Spleen (tissue), 11 donors: ENCODE data around the gene ABCD3. TPM values are rescaled to one million over a fixed set of nuclear protein-coding genes. Genes with fewer than 3 reads are reported as not detected.

Experiments used
- DNase-seq: peaks from one replicate; pipeline ENCODE4 v3.0.0-alpha.2; 2020
- H3K27ac ChIP-seq, 8 donors: fragments of 200-600 bp; sonication (generic) in 7 of 8; 1 replicate in 4 of 8; 2 replicates in 4 of 8; pipeline versions ENCODE4 v1.5.0 to v1.8.0; 2016 to 2021; ENCODE audit warnings: inconsistent platforms in 4 of 8, mild to moderate bottlenecking in 4 of 8, moderate library complexity in 1 of 8
- H3K27me3 ChIP-seq, 7 donors: fragments of 200-600 bp; sonication (generic) in 6 of 7; replicated peaks in 1 of 7; 1 replicate in 4 of 7; 2 replicates in 3 of 7; pipeline versions ENCODE4 v1.5.0 to v1.8.0; 2016 to 2021; ENCODE audit warnings: inconsistent platforms in 3 of 7, mild to moderate bottlenecking in 1 of 7
- H3K36me3 ChIP-seq, 6 donors: fragments of 200-600 bp; sonication (generic) in 5 of 6; 1 replicate in 4 of 6; 2 replicates in 2 of 6; pipeline versions ENCODE4 v1.5.0 to v1.8.0; 2016 to 2021; ENCODE audit warnings: inconsistent platforms in 2 of 6
- H3K4me1 ChIP-seq, 6 donors: fragments of 200-600 bp; sonication (generic) in 5 of 6; 1 replicate in 3 of 6; 2 replicates in 3 of 6; pipeline versions ENCODE4 v1.5.0 to v1.8.0; 2016 to 2021; ENCODE audit warnings: inconsistent platforms in 3 of 6
- H3K4me3 ChIP-seq, 8 donors: fragments of 200-600 bp; sonication (generic) in 7 of 8; 1 replicate in 4 of 8; 2 replicates in 4 of 8; pipeline versions ENCODE4 v1.5.0 to v1.8.0; 2016 to 2021; ENCODE audit warnings: inconsistent platforms in 4 of 8, mild to moderate bottlenecking in 4 of 8, moderate library complexity in 2 of 8
- H3K9me3 ChIP-seq, 8 donors: fragments of 200-600 bp; sonication (generic) in 7 of 8; 1 replicate in 4 of 8; 2 replicates in 4 of 8; pipeline versions ENCODE4 v1.5.0 to v1.8.0; 2016 to 2021; ENCODE audit warnings: inconsistent platforms in 4 of 8
- CTCF ChIP-seq, 11 experiments: fragments of 200-600 bp in 7 of 11; fragments of 450-650 bp in 4 of 11; sonication (generic) in 4 of 11; IDR thresholded peaks in 8 of 11; conservative IDR thresholded peaks in 3 of 11; 1 replicate in 7 of 11; 2 replicates in 4 of 11; pipeline versions ENCODE4 v1.4.0 to v1.8.0; 2016 to 2021; ENCODE audit warnings: antibody characterized with exemption in 11 of 11, inconsistent platforms in 4 of 11, mild to moderate bottlenecking in 1 of 11
- POLR2A ChIP-seq, 3 donors: fragments of 450-650 bp; IDR thresholded peaks; one replicate each; pipeline ENCODE4 v1.5.1; 2017; ENCODE audit warnings: antibody characterized with exemption in 3 of 3, mild to moderate bottlenecking in 1 of 3
- POLR2AphosphoS5 ChIP-seq, 3 donors: sonication (generic); formaldehyde crosslinking; IDR thresholded peaks; one replicate each; pipeline ENCODE4 v1.5.1; 2017; ENCODE audit warnings: antibody characterized with exemption in 3 of 3
- WGBS, 5 donors: extraction: QIAGEN DNeasy Blood & Tissue Kit in 3 of 5; methylation state at CpG; one replicate each; pipeline versions ENCODE4 v1.1.5 to v1.1.7; 2013 to 2018; 5-methylcytosine and 5-hydroxymethylcytosine counted together
- intact Hi-C: fragments of 100-400 bp; cut with DNase I; formaldehyde crosslinking; loops from one replicate; pipeline ENCODE4 v1.15.0; 2023; ENCODE audit warnings: low total_unique reads
- polyA plus RNA-seq, 3 donors: library from polyadenylated mRNA; stranded (reverse); fragments of 200-250 nt; gene quantifications; one replicate each; pipeline ENCODE4 v1.2.1, GENCODE V29; 2013
- total RNA-seq, 7 donors: library from RNA; depleted of rRNA in 3 of 7; stranded (reverse); fragments of >200 nt in 3 of 7; fragmentation: NEBNext Ultra II Directional in 4 of 7; extraction: Animal tissue kit (Norgen Biotek cat#: 25700) in 4 of 7; gene quantifications; one replicate each; pipeline versions ENCODE4 v1.1.0 to v1.2.1, GENCODE V29; 2016 to 2021
- donor health status: healthy with polysubstance abuse.
- donor health status: DM: no; HTN: no; CAD: no; lungs with moderate emphysema.
- donor health status: DM: no; HTN: no; CAD: no.
- donor health status: Bipolar disorder and iron deficiency.
- donor health status: healthy.
- donor health status: DM: no; HTN: no; CAD: no.
- donor health status: DM: yes; HTN: yes; CAD: no.

ABCD3 gene
- total and polyA plus RNA-seq, 10 donors, result 9.1 to 30.8 (median 19.8) TPM

- H3K27me3 ChIP-seq, result peaks cover 0 to 3% (median 0%) of the 10 kb centered on the region in 7 donors
- H3K27ac ChIP-seq, result no peak overlapping the region
- WGBS, 5 donors, result 71 to 85% (median 72%) methylated on average over 4 of the region's 4 CpGs
- no peaks in the 10 kb centered on the region for H3K36me3 ChIP-seq
- intact Hi-C loops, result no loop called here
- H3K9me3 ChIP-seq, result no peaks in the 10 kb centered on the region
- no peak overlapping the region for H3K4me3 ChIP-seq
- no peak for DNase-seq
- peaks cover 0 to 5% (median 0%) of the 10 kb centered on the region in 6 donors for H3K4me1 ChIP-seq
- TF ChIP-seq POLR2A (IDR thresholded peaks at IDR 0.05), result no peak
- TF ChIP-seq POLR2AphosphoS5 (IDR thresholded peaks at IDR 0.05), result no peak
- TF ChIP-seq CTCF (IDR thresholded peaks at IDR 0.05 in 8 of 11, conservative IDR thresholded peaks at IDR 0.05 in 3 of 11), result no peak
These were observed 11.7 kb upstream of the ABCD3 start for GRCh38 chr1:94406446-94406845.

- DNase-seq, result no peak
- H3K27me3 ChIP-seq, result no peaks in the 10 kb centered on the region
- no peaks in the 10 kb centered on the region for H3K9me3 ChIP-seq
- no peaks in the 10 kb centered on the region for H3K36me3 ChIP-seq
- WGBS, 5 donors, result 87 to 92% (median 89%) methylated on average over 8 of the region's 8 CpGs
- no peak overlapping the region for H3K27ac ChIP-seq
- no peak overlapping the region for H3K4me3 ChIP-seq
- H3K4me1 ChIP-seq, result peaks cover 0 to 8% (median 0%) of the 10 kb centered on the region in 6 donors
- intact Hi-C loops, result no loop called here
- TF ChIP-seq CTCF (IDR thresholded peaks at IDR 0.05 in 8 of 11, conservative IDR thresholded peaks at IDR 0.05 in 3 of 11), result no peak
- TF ChIP-seq POLR2AphosphoS5 (IDR thresholded peaks at IDR 0.05), result no peak
- TF ChIP-seq POLR2A (IDR thresholded peaks at IDR 0.05), result no peak
These were observed 9.9 kb upstream of the ABCD3 start for GRCh38 chr1:94408104-94408830.

GRCh38 chr1:94411237-94411636 is 7.0 kb upstream of the ABCD3 start:
- 7 to 27% (median 20%) methylated on average over 1 of the region's 1 CpG for WGBS, 5 donors
- intact Hi-C loops, result no loop called here
- TF ChIP-seq POLR2AphosphoS5 (IDR thresholded peaks at IDR 0.05) (no peak), POLR2A (IDR thresholded peaks at IDR 0.05) (no peak), CTCF (IDR thresholded peaks at IDR 0.05 in 8 of 11, conservative IDR thresholded peaks at IDR 0.05 in 3 of 11) (no peak)
- Histone ChIP-seq H3K27me3 (no peaks in the 10 kb centered on the region), H3K27ac (no peak overlapping the region), H3K4me3 (no peak overlapping the region), H3K4me1 (peaks cover 0 to 8% (median 0%) of the 10 kb centered on the region in 6 donors), H3K36me3 (no peaks in the 10 kb centered on the region), H3K9me3 (no peaks in the 10 kb centered on the region)
- no peak for DNase-seq

GRCh38 chr1:94413311-94413710 is 4.9 kb upstream of the ABCD3 start:
- H3K27me3 ChIP-seq, result no peaks in the 10 kb centered on the region
- TF ChIP-seq POLR2A (IDR thresholded peaks at IDR 0.05), result no peak
- TF ChIP-seq POLR2AphosphoS5 (IDR thresholded peaks at IDR 0.05), result no peak
- TF ChIP-seq CTCF (IDR thresholded peaks at IDR 0.05 in 8 of 11, conservative IDR thresholded peaks at IDR 0.05 in 3 of 11), result no peak
- DNase-seq, result no peak
- intact Hi-C loops, result no loop called here
- no peaks in the 10 kb centered on the region for H3K36me3 ChIP-seq
- WGBS, 5 donors, result 42 to 64% (median 48%) methylated on average over 2 of the region's 2 CpGs
- peaks cover 0 to 18% (median 7%) of the 10 kb centered on the region in 6 donors for H3K4me1 ChIP-seq
- H3K4me3 ChIP-seq, result no peak overlapping the region
- H3K27ac ChIP-seq, result no peak overlapping the region
- H3K9me3 ChIP-seq, result no peaks in the 10 kb centered on the region
